CD4-positive, alpha-beta T cell treated with Interleukin-12 subunit alpha and Interleukin-12 subunit beta, for 1 hour (primary cell): ENCODE data around the gene ALOX15.
"Not testable (repeated sequence)": the region's sequence is repeated elsewhere in the genome, so short reads cannot be mapped to it uniquely, and the experiment has no call there.

Experiments used
- DNase-seq: peaks from one replicate; pipeline ENCODE4 v3.0.0-alpha.2; 2020

The ALOX15 gene

DNA sequence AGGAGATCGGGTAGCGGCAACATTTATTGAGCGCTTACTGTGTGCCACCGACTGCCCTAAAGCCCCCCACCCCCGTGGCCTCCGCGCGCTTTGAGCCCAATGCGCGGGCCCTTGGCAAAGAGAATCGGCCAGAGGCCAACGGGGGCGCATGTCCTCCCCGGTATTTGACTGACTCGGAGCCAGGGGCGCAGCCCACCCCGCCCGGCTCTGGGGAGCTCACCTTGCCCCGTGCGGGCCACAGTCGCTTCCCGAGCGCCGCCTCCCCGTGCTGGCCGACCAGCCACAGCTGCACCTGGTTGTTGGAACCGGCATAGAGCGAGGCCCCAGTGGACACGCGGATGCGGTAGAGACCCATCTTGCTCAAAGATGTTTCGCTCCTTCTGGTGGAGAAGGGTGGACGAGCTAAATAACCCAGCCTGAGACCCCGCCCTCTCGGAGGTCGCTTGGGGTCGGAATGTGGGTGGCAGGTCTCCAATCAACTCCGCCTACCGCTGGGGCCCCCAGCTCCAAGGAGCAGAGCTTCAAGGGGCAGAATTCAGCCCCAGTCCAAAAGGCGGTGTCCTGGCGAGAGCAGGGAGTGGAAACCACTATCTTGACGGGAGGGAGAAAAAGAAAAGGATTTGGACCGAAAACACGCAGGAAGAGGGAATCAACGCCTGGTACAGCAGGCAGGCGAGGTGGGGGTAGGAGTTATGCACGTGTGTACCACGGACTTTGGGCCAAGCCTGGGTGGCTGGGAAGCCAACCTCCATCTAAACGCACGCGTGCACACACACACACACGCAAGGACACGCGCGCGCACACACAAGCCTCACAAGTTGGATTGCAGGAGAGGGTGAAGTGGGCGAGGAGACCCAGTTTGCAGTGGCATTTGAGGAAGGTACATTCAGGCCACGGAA is at the start of gene ALOX15:
TSS of gene ALOX15 (minus strand) at position 382 of the 899 bp plus-strand sequence. CDS start at position 355, 27 bp downstream.
- DNase-seq = no peak

GRCh38 chr17:4690745-4691144 is 49.3 kb upstream of the ALOX15 start:
- no peak for DNase-seq

GRCh38 chr17:4689872-4690271 is 48.4 kb upstream of the ALOX15 start:
- not testable (repeated sequence) for DNase-seq

- DNase-seq = not testable (repeated sequence)
These were observed 42.3 kb upstream of the ALOX15 start for GRCh38 chr17:4683739-4684138.

GRCh38 chr17:4679658-4680057 is 38.2 kb upstream of the ALOX15 start:
- no peak for DNase-seq

GRCh38 chr17:4678448-4679026 is 37.1 kb upstream of the ALOX15 start:
- no peak for DNase-seq

DNA sequence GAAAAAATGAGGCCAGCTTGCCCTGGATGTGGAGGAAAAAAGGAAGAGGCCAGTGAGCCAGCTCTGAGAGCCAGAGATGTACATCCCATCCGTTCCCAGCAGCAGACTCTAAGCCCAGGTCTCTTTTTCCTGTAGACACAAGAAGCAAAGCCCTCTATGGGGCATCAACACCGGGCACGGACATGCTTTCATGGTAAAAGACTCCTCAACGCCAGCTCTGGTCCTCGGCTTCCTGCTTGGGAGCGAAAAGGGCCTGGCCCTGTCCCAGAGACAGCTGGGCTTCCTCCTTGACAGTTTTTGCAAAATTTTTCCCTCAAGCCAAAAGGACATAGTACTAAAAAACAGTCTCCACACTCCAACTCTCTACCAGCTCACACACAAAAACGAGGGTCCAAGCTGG is 35.3 kb upstream of the ALOX15 start:
- DNase-seq = no peak

DNA sequence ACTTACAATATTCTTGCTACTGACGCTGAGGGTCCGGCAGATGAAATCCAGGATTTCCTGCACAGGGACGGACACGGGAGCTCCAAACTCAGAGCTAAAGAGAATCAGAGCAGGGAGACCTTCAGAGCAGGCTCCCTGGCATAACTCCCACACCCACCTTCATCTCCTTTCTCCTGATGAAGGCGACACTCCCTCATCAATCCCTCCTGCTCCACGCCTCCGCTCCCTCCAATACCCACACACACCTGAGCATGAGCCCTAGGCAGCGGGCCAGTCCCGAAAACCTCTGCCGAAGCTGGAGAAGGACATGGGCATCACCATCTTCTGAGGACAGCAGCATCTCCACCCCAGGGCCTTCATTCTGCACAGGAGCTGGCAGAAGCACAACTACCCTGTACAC is 34.3 kb upstream of the ALOX15 start:
- DNase-seq = no peak

DNA sequence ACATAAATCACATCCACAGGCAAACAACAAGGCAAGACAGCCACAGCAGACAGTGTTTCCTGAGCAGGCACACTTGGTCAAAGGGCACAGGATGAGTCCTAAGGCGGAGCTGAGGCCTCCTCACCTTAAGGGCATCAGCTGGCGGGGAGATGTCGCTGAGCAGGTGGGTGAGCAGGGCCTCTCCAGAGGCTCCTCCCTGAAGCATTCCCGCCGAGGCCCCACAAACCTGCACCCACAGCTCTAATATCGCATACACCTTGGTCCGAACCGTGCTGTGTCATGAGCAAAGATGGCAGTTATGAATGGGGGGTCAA is 33.2 kb upstream of the ALOX15 start:
- no peak for DNase-seq

DNA sequence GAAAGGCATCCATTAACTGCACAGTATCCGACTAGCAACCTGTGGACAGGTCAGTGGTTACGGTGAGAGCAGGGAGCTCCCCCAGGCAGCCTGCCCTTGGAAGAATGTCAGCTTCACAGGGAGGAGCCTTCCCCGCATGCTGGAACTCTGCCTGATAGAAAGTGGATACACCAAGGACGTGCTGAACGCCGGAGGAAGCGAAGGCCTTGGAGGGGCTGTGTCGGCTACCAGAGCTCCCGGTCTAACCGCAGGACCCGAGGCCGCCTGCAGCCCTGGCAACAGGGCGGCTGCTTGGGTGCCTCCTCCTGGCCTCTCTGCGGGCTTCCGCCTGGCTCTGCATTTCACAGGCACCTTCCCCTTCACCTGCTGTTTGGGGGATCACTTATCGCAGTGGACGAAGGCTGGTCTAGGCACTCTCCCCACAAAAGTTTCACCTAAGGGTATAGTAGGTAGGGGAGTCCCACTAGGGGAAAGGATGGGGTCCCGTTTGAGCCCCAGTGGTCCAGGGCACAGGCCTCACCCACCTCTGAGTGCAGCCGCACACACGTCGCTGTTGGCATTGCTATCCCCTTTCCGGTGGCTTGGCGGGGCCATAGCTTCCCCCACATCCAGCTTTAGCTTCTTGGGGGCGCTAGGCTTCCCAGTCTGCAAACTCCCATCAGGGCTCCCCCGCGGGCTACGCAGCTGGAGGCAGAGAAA is 32.7 kb upstream of the ALOX15 start:
- DNase-seq = no peak

DNA sequence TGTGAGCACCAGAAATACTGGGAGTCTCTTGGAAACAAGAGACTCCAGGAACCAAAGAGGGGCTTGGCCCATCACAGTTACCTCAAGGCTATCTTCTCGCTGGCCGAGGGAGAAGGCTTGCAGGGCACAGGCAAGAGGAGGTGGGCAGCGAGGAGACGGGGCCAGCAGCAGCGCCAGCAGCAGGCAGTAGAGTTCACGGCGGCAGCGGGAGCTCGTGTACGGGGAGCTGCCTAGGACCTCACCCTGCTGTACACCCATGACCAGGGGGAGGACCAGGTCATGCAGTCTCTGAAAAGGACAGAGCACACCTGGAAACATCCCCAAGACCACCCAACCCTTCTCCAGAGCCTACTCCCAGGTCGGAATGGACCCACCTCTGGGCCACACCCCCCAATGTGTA is 31.7 kb upstream of the ALOX15 start:
- no peak for DNase-seq

DNA sequence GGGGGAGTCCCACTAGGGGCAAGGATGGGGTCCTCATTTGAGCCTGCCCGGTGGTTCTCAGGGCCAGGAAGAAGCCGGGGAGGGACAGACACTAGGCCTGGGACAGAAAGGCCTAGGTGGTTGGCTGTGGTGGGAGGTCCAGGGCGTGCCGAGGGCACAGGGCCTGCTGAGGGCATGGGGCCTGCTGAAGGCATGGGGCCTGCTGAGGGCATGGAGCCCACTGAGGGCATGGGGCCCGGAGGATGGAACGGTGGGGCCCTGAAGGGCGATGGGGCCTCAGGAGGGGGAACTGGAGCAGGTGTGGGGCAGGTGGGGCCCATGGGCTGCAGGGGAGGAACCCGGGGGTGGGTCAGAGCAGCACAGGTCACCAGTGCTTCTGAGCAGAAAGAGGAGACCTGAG is 31.3 kb upstream of the ALOX15 start:
- DNase-seq = no peak

GRCh38 chr17:4672055-4672630 is 30.7 kb upstream of the ALOX15 start:
- no peak for DNase-seq

- no peak for DNase-seq
These were observed 25.7 kb upstream of the ALOX15 start for GRCh38 chr17:4667166-4667565.

GRCh38 chr17:4666296-4666695 is 24.8 kb upstream of the ALOX15 start:
- DNase-seq = no peak

GRCh38 chr17:4665027-4665426 is 23.5 kb upstream of the ALOX15 start:
- no peak for DNase-seq

DNA sequence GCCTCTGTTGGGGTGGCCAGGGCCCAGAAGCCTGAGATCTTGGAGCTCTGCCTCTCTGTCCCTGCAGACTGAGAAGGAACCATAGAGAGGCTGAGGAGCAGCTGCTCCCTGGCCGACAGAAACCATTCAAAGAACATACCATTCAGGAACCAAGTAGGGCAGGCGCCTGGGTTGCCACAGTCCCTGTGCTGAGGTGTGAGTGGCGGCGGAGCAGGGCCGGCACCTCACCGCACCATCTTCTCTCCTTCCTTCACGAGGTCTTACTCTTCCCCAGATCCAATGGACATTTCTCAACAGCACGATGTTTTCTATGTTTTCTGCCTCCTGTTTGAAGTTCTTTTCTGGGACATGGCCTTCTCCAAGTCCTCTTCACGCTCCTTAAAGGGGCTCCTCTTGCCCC is 22.8 kb upstream of the ALOX15 start:
- no peak for DNase-seq

GRCh38 chr17:4663711-4664110 is 22.2 kb upstream of the ALOX15 start:
- DNase-seq = no peak

DNA sequence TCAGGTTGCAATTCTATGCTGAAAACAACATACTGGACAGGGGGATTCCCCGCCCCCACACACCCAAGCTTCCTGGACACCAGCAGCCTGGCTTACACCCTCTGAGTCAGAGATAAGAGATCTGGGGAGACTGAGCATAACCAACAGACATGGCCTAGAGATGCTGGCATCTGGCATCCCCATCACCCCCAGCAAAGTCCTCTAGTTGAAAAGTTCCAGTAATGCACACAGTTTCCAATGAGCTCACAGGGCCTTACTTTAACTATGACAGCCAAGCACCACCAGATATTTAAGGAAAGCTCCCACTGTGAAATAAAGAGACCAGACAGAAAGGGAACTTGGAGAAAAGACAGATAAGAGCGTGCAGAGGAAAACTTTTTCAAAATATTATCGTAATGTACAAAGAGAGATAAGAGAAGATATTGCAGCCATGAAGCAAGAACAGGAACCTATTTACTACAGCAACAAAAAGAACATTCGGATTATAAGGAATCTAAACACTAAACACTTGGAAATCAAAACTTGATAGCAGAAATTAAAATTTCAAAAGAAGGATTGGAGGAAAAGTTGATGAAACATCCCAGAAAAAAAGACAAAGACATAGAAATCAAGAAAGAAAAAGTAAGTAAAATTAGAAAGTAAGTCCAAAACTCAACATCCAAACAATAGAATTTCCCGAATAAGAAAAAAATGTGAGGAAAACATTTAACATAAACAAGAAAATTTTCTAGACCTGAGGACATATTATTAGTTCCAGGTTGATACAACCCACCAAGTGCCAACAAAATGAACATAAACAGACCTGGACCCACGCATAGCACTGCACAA is 17.2 kb upstream of the ALOX15 start:
- no peak for DNase-seq

GRCh38 chr17:4657678-4658077 is 16.2 kb upstream of the ALOX15 start:
- DNase-seq = no peak

GRCh38 chr17:4655933-4656332 is 14.5 kb upstream of the ALOX15 start:
- DNase-seq = not testable (repeated sequence)

GRCh38 chr17:4652997-4653396 is 11.5 kb upstream of the ALOX15 start:
- no peak for DNase-seq

- no peak for DNase-seq
These were observed 7.3 kb upstream of the ALOX15 start for GRCh38 chr17:4648741-4649140.
